Measurements from ENCODE around the gene BCAS1.

Gene BCAS1

GRCh38 chr20:54113566-54113965 is 43.2 kb upstream of the BCAS1 start:
- H3K4me1 ChIP-seq (ENCODE audit: control insufficient read depth, insufficient read depth, low read length): no peaks in the 10 kb centered on the region
- no peaks in the 10 kb centered on the region for H3K36me3 ChIP-seq (ENCODE audit: control insufficient read depth in 2 of 2, insufficient read depth in 1 of 2, low read length in 2 of 2)
- ChIA-PET CTCF (no interaction called here), POLR2A (interaction anchor here (0.8 kb wide), 1 partner anchor 1464 kb away, joined by 6 read pairs; no protein-coding TSS in a partner anchor)
- H3K4me3 ChIP-seq (ENCODE audit: low read depth, low read length): no peak overlapping the region
- H3K9me3 ChIP-seq (ENCODE audit: control insufficient read depth, insufficient read depth, low read depth, low read length): no peaks in the 10 kb centered on the region
- TF ChIP-seq, protein P1, sequence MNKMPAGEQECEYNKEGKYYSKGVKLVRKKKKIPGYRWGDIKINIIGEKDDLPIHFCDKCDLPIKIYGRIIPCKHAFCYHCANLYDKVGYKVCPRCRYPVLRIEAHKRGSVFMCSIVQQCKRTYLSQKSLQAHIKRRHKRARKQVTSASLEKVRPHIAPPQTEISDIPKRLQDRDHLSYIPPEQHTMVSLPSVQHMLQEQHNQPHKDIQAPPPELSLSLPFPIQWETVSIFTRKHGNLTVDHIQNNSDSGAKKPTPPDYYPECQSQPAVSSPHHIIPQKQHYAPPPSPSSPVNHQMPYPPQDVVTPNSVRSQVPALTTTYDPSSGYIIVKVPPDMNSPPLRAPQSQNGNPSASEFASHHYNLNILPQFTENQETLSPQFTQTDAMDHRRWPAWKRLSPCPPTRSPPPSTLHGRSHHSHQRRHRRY (tag by site-specific recombination; IDR thresholded peaks at IDR 0.05): no peak
- TF ChIP-seq ZSCAN5A (tag by site-specific recombination; IDR thresholded peaks at IDR 0.05): no peak
- no peak for TF ChIP-seq EGR2 (tag by site-specific recombination; IDR thresholded peaks at IDR 0.05; ENCODE audit: low read depth)
- no peak for TF ChIP-seq KLF16 (tag by site-specific recombination; IDR thresholded peaks at IDR 0.05)
- TF ChIP-seq ZNF24 (tag by site-specific recombination; IDR thresholded peaks at IDR 0.05): no peak
- TF ChIP-seq ZNF202 (tag by site-specific recombination; IDR thresholded peaks at IDR 0.05; ENCODE audit: borderline replicate concordance): no peak
- no peak for TF ChIP-seq ZNF239 (tag by site-specific recombination; IDR thresholded peaks at IDR 0.05)
- TF ChIP-seq ZNF560 (tag by site-specific recombination; IDR thresholded peaks at IDR 0.05; ENCODE audit: borderline replicate concordance): no peak
- no peak for TF ChIP-seq ZNF221 (tag by site-specific recombination; IDR thresholded peaks at IDR 0.05; ENCODE audit: borderline replicate concordance)
- TF ChIP-seq, protein P2, sequence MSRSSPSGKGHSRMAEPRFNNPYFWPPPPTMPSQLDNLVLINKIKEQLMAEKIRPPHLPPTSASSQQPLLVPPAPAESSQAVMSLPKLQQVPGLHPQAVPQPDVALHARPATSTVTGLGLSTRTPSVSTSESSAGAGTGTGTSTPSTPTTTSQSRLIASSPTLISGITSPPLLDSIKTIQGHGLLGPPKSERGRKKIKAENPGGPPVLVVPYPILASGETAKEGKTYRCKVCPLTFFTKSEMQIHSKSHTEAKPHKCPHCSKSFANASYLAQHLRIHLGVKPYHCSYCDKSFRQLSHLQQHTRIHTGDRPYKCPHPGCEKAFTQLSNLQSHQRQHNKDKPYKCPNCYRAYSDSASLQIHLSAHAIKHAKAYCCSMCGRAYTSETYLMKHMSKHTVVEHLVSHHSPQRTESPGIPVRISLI (tag by site-specific recombination; IDR thresholded peaks at IDR 0.05): no peak
- no peak for TF ChIP-seq ZNF214 (tag by site-specific recombination; IDR thresholded peaks at IDR 0.05; ENCODE audit: borderline replicate concordance)
- TF ChIP-seq ZIC2 (tag by site-specific recombination; IDR thresholded peaks at IDR 0.05): no peak
- no peak for TF ChIP-seq ZEB2 (tag by site-specific recombination; IDR thresholded peaks at IDR 0.05)
- TF ChIP-seq MYNN (tag by site-specific recombination; IDR thresholded peaks at IDR 0.05; ENCODE audit: borderline replicate concordance): no peak
- TF ChIP-seq ZNF501 (tag by site-specific recombination; IDR thresholded peaks at IDR 0.05): no peak
- no peak overlapping the region for H3K27ac ChIP-seq (ENCODE audit: extremely low read depth, low read depth, low read length)

GRCh38 chr20:54112221-54112884 is 42.0 kb upstream of the BCAS1 start:
- Histone ChIP-seq H3K4me3 (ENCODE audit: low read depth, low read length) (no peak overlapping the region), H3K36me3 (ENCODE audit: control insufficient read depth in 2 of 2, insufficient read depth in 1 of 2, low read length in 2 of 2) (no peaks in the 10 kb centered on the region), H3K4me1 (ENCODE audit: control insufficient read depth, insufficient read depth, low read length) (no peaks in the 10 kb centered on the region), H3K9me3 (ENCODE audit: control insufficient read depth, insufficient read depth, low read depth, low read length) (no peaks in the 10 kb centered on the region), H3K27ac (ENCODE audit: extremely low read depth, low read depth, low read length) (no peak overlapping the region)
- ChIA-PET POLR2A (no interaction called here), CTCF (interaction anchor here (0.6 to 1.3 kb wide), 3 partner anchors 8 to 15 kb away, joined by 3 to 6 read pairs (median 3); no protein-coding TSS in a partner anchor)
- TF ChIP-seq ZNF391 (tag by site-specific recombination; IDR thresholded peaks at IDR 0.05; ENCODE audit: borderline replicate concordance, low read depth) (no peak), ZNF423 (tag by site-specific recombination; IDR thresholded peaks at IDR 0.05) (no peak), ZNF473 (tag by site-specific recombination; IDR thresholded peaks at IDR 0.05) (no peak), ZNF394 (tag by site-specific recombination; IDR thresholded peaks at IDR 0.05; ENCODE audit: borderline replicate concordance) (no peak), GFI1B (tag by site-specific recombination; IDR thresholded peaks at IDR 0.05) (no peak), ZBTB7A (tag by site-specific recombination; IDR thresholded peaks at IDR 0.05; ENCODE audit: low read depth) (no peak), ZNF544 (tag by site-specific recombination; IDR thresholded peaks at IDR 0.05) (no peak), ZNF830 (tag by site-specific recombination; IDR thresholded peaks at IDR 0.05; ENCODE audit: low read depth) (no peak), ZNF792 (tag by site-specific recombination; IDR thresholded peaks at IDR 0.05) (no peak), ZNF211 (tag by site-specific recombination; IDR thresholded peaks at IDR 0.05; ENCODE audit: low read depth) (no peak), ZNF324 (tag by site-specific recombination; IDR thresholded peaks at IDR 0.05) (no peak), ZNF10 (tag by site-specific recombination; IDR thresholded peaks at IDR 0.05) (no peak), GLIS1 (tag by site-specific recombination; IDR thresholded peaks at IDR 0.05) (no peak), ZNF791 (tag by site-specific recombination; IDR thresholded peaks at IDR 0.05) (no peak)
- TF ChIP-seq, protein P3, sequence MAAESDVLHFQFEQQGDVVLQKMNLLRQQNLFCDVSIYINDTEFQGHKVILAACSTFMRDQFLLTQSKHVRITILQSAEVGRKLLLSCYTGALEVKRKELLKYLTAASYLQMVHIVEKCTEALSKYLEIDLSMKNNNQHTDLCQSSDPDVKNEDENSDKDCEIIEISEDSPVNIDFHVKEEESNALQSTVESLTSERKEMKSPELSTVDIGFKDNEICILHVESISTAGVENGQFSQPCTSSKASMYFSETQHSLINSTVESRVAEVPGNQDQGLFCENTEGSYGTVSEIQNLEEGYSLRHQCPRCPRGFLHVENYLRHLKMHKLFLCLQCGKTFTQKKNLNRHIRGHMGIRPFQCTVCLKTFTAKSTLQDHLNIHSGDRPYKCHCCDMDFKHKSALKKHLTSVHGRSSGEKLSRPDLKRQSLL (tag by site-specific recombination; IDR thresholded peaks at IDR 0.05): no peak
- TF ChIP-seq, protein P4, sequence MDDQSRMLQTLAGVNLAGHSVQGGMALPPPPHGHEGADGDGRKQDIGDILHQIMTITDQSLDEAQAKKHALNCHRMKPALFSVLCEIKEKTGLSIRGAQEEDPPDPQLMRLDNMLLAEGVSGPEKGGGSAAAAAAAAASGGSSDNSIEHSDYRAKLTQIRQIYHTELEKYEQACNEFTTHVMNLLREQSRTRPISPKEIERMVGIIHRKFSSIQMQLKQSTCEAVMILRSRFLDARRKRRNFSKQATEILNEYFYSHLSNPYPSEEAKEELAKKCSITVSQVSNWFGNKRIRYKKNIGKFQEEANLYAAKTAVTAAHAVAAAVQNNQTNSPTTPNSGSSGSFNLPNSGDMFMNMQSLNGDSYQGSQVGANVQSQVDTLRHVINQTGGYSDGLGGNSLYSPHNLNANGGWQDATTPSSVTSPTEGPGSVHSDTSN (CRISPR knock-in tag; IDR thresholded peaks at IDR 0.05): no peak

Data from HEK293 (cell line).